ENCODE measurements around the gene CDKN2B.

CDKN2B gene

GRCh38 chr9:22045423-22045822 is 36.3 kb upstream of the CDKN2B start:
- H3K4me3 ChIP-seq (ENCODE audit: low read depth, low read length) = no peak overlapping the region
- TF ChIP-seq, protein P1, sequence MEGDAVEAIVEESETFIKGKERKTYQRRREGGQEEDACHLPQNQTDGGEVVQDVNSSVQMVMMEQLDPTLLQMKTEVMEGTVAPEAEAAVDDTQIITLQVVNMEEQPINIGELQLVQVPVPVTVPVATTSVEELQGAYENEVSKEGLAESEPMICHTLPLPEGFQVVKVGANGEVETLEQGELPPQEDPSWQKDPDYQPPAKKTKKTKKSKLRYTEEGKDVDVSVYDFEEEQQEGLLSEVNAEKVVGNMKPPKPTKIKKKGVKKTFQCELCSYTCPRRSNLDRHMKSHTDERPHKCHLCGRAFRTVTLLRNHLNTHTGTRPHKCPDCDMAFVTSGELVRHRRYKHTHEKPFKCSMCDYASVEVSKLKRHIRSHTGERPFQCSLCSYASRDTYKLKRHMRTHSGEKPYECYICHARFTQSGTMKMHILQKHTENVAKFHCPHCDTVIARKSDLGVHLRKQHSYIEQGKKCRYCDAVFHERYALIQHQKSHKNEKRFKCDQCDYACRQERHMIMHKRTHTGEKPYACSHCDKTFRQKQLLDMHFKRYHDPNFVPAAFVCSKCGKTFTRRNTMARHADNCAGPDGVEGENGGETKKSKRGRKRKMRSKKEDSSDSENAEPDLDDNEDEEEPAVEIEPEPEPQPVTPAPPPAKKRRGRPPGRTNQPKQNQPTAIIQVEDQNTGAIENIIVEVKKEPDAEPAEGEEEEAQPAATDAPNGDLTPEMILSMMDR (IDR thresholded peaks at IDR 0.05; ENCODE audit: insufficient read depth, low read length, missing control alignments) = no peak
- ChIA-PET CTCF (interaction anchor here (1.0 to 2.3 kb wide), 7 partner anchors 8 to 233 kb away, joined by 3 to 7 read pairs (median 5); partner anchors contain the start of gene CDKN2B), POLR2A (no interaction called here)
- DNase-seq (ENCODE audit: low read depth, low spot score) = no peak

- H3K4me3 ChIP-seq (ENCODE audit: low read depth, low read length) = no peak overlapping the region
- TF ChIP-seq, protein P1 (IDR thresholded peaks at IDR 0.05; ENCODE audit: insufficient read depth, low read length, missing control alignments) = no peak
- ChIA-PET CTCF (interaction anchor here (0.6 to 2.3 kb wide), 7 partner anchors 10 to 231 kb away, joined by 3 to 7 read pairs (median 4); no protein-coding TSS in a partner anchor), POLR2A (interaction anchor here (0.6 kb wide), 2 partner anchors 74 to 514 kb away, joined by 3 read pairs; no protein-coding TSS in a partner anchor)
- DNase-seq (ENCODE audit: low read depth, low spot score) = peak; percentile 19
These were observed 35.5 kb upstream of the CDKN2B start for GRCh38 chr9:22044583-22044982.

DNA sequence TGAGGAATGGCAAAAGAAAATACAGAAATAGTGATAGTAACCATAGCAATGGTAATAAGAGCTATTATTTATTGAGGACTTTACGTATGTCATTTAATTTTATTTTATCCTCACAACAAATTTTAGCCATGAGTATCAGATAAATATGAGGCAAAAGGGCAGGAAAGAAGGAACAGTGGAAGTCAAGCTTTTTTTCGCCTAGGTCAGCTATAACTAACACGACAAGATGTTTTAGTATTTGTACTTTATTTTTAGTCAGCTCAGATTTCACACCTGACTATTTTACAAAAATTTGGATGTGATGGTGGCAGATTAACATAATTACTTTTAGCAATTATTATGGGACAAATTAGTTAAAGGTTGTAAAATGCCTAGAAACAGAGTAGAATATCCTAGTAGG is 34.8 kb upstream of the CDKN2B start:
- ChIA-PET POLR2A (interaction anchor here (0.6 kb wide), 2 partner anchors 74 to 513 kb away, joined by 3 read pairs; no protein-coding TSS in a partner anchor), CTCF (interaction anchor here (0.6 to 8.2 kb wide), 8 partner anchors 8 to 230 kb away, joined by 3 to 81 read pairs (median 5); partner anchors contain the start of gene CDKN2B)
- no peak for DNase-seq (ENCODE audit: low read depth, low spot score)
- H3K4me3 ChIP-seq (ENCODE audit: low read depth, low read length) = no peak overlapping the region
- TF ChIP-seq, protein P1 (IDR thresholded peaks at IDR 0.05; ENCODE audit: insufficient read depth, low read length, missing control alignments) = no peak

DNA sequence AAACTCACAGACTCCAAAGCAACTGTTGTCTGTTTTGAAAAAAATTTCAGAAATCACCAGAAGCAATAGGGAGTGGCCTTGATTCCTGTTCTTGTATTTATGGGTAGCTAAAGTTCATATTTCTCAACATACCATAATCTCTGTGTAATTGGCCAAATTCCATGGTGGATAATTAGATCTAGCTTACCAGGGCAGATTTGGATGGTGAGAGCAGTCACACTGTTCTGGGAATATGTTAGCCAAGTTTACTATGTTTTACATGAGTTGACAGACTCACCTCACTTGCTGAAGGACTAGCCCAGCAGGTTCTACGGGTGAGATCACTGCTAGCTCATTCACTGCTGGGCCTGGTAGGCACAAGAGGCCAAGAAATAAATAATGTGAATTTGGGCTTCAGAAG is 32.7 kb upstream of the CDKN2B start:
- H3K4me3 ChIP-seq (ENCODE audit: low read depth, low read length) = no peak overlapping the region
- ChIA-PET CTCF (interaction anchor here (0.6 to 8.5 kb wide), 8 partner anchors 10 to 230 kb away, joined by 3 to 136 read pairs (median 22); partner anchors contain the start of gene CDKN2B), POLR2A (no interaction called here)
- TF ChIP-seq, protein P1 (IDR thresholded peaks at IDR 0.05; ENCODE audit: insufficient read depth, low read length, missing control alignments) = no peak
- peak; percentile 26 for DNase-seq (ENCODE audit: low read depth, low spot score)

DNA sequence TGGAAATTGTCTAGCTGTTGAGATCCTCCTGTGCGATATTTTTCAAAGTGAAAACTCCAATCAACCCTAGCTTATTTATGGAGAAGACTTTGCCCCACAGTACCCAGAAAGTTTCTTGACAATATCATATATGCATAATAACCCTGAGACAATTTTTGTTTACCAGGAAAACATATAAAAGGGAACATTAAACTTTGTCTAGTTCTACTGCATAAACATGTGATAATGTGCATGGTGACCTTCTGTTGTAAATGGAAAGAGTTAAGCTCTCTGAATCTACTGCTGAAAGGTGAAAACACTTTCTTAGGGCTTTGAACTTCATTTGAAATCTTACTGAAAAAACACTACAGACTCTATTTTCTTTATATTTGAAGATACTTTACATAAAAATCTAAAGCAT is 32.2 kb upstream of the CDKN2B start:
- H3K4me3 ChIP-seq (ENCODE audit: low read depth, low read length) = no peak overlapping the region
- CTCF ChIA-PET = interaction anchor here (0.6 to 8.5 kb wide), 10 partner anchors 11 to 229 kb away, joined by 3 to 136 read pairs (median 8); partner anchors contain the start of gene CDKN2B
- POLR2A ChIA-PET = no interaction called here

DNA sequence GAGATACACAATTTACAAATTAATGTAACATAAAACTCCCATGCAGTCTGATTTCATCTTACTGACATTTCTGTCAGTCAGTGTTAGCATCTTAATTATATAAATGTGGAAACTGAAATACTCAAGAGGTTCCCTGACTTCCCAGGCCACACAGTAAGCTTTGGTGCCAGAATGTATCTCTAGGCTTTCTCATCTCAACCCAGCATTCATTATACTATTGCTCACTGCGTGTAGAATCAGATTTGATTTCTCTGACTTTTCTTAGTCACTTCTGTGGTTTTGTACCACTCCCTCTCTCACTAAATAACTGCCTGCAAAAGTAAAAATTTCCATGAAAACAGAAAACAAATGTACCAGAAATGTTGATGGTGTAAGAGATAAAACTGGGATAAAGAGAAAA is 31.7 kb upstream of the CDKN2B start:
- TF ChIP-seq, protein P1 (IDR thresholded peaks at IDR 0.05; ENCODE audit: insufficient read depth, low read length, missing control alignments) = no peak
- H3K4me3 ChIP-seq (ENCODE audit: low read depth, low read length) = no peak overlapping the region
- DNase-seq (ENCODE audit: low read depth, low spot score) = peak; percentile 38
- ChIA-PET CTCF (interaction anchor here (0.6 to 8.5 kb wide), 11 partner anchors 10 to 1048 kb away, joined by 3 to 136 read pairs (median 7); partner anchors contain the start of genes CDKN2A, CDKN2B and CDKN2B-AS1), POLR2A (no interaction called here)

More for the DNA sequence above, 32.2 kb upstream of the CDKN2B start:
- DNase-seq (ENCODE audit: low read depth, low spot score) = no peak
- TF ChIP-seq, protein P1 (IDR thresholded peaks at IDR 0.05; ENCODE audit: insufficient read depth, low read length, missing control alignments) = no peak
